PC-3 (cell line): ENCODE data around the gene RBL1. TPM values are rescaled to one million over a fixed set of nuclear protein-coding genes. Genes with fewer than 3 reads are reported as not detected.

Experiments
- ATAC-seq: fragments of 200-7000 bp; cut with Tn5 transposase; 2 replicates; pipeline ENCODE4 v1.9.1; 2020; ENCODE audit warnings: mild to moderate bottlenecking, moderate library complexity
- BruUV-seq: library from RNA; stranded (reverse); fragments of 400-500 nt; replicated peaks from 2 replicates; lab custom pipeline; 2021; lab: Mats Ljungman, UMichigan
- CTCF ChIA-PET: fragments of 300-600 bp; sonication (Branson Sonifier 250); formaldehyde crosslinking; loops from one replicate; lab custom pipeline; 2022; ENCODE audit warnings: antibody characterized with exemption; lab: Charles Lee
- POLR2A ChIA-PET: fragments of 300-600 bp; sonication (Branson Sonifier 250); formaldehyde crosslinking; loops from one replicate; lab custom pipeline; 2022; ENCODE audit warnings: antibody characterized with exemption; ENCODE audit not compliant: unreplicated experiment; lab: Charles Lee
- DNase-seq: peaks from one replicate; pipeline ENCODE4 v3.0.0-alpha.2; 2015
- H2AFZ ChIP-seq: fragments of 300-600 bp; sonication (generic); 2 replicates; pipeline ENCODE4 v1.6.0; 2016; ENCODE audit warnings: antibody characterized with exemption, low read length
- H3F3A ChIP-seq: fragments of 300-600 bp; sonication (generic); one replicate; pipeline ENCODE4 v1.6.0; 2017; ENCODE audit warnings: antibody characterized with exemption, low read length, control low read depth, mild to moderate bottlenecking; ENCODE audit not compliant: unreplicated experiment
- H3K27ac ChIP-seq: fragments of 300-600 bp; sonication (generic); 2 replicates; pipeline ENCODE4 v1.5.1; 2016; ENCODE audit warnings: mild to moderate bottlenecking, low read length
- H3K27me3 ChIP-seq: fragments of 300-600 bp; sonication (generic); 2 replicates; pipeline ENCODE4 v1.6.1; 2016; ENCODE audit warnings: low read length, mixed read lengths
- H3K36me3 ChIP-seq: fragments of 300-600 bp; sonication (generic); 2 replicates; pipeline ENCODE4 v1.6.1; 2016; ENCODE audit warnings: low read depth, mixed run types, low read length, mixed read lengths
- H3K4me1 ChIP-seq: fragments of 300-600 bp; sonication (generic); 2 replicates; pipeline ENCODE4 v1.5.1; 2016; ENCODE audit warnings: low read length; ENCODE audit not compliant: insufficient read depth
- H3K4me2 ChIP-seq: fragments of 300-600 bp; sonication (generic); 2 replicates; pipeline ENCODE4 v1.6.0; 2016; ENCODE audit warnings: low read length
- H3K4me3 ChIP-seq: fragments of 300-600 bp; sonication (generic); 2 replicates; pipeline ENCODE4 v1.5.1; 2016; ENCODE audit warnings: mild to moderate bottlenecking, low read length, mixed read lengths
- H3K79me2 ChIP-seq: fragments of 300-600 bp; sonication (generic); 2 replicates; pipeline ENCODE4 v1.6.1; 2017; ENCODE audit warnings: low read length, mixed read lengths
- H3K9ac ChIP-seq: fragments of 300-600 bp; sonication (generic); 2 replicates; pipeline ENCODE4 v1.6.0; 2016; ENCODE audit warnings: mild to moderate bottlenecking, low read length
- H3K9me2 ChIP-seq: fragments of 300-600 bp; sonication (generic); replicated peaks from 2 replicates; pipeline ENCODE4 v1.6.1; 2016; ENCODE audit warnings: mixed run types, low read length, mixed read lengths
- H3K9me3 ChIP-seq: fragments of 300-600 bp; sonication (generic); 2 replicates; pipeline ENCODE4 v1.6.1; 2016; ENCODE audit warnings: low read length, mixed read lengths
- H4K20me1 ChIP-seq: fragments of 300-600 bp; sonication (generic); 2 replicates; pipeline ENCODE4 v1.6.1; 2016; ENCODE audit warnings: low read length, mixed read lengths
- EZH2 ChIP-seq: fragments of 300-600 bp; sonication (generic); IDR thresholded peaks from one replicate; pipeline ENCODE4 v1.6.1; 2017; ENCODE audit warnings: antibody characterized with exemption, mild to moderate bottlenecking, low read length; ENCODE audit not compliant: unreplicated experiment
- EZH2phosphoT487 ChIP-seq: fragments of 300-600 bp; sonication (generic); IDR thresholded peaks from 2 replicates; pipeline ENCODE4 v1.6.1; 2018; ENCODE audit warnings: mild to moderate bottlenecking, antibody characterized with exemption, low read length, borderline replicate concordance
- intact Hi-C: fragments of 100-400 bp; cut with micrococcal nuclease; formaldehyde crosslinking; loops from 2 replicates; pipeline ENCODE4 v1.9.0; 2023
- total RNA-seq: library from RNA; depleted of rRNA; stranded (reverse); fragments of >200 nt; gene quantifications from 2 replicates; pipeline ENCODE4 v1.2.3, GENCODE V29; 2014
- TF ChIP-seq, protein P1 (sequence below): fragments of 300-600 bp; sonication (generic); conservative IDR thresholded peaks from 2 replicates; pipeline ENCODE4 v1.5.1; 2017; ENCODE audit warnings: antibody characterized with exemption, low read depth, mild to moderate bottlenecking, low read length

RBL1 gene
- total RNA-seq, 1 experiment from 2014 or later, result 41.1 TPM

DNA sequence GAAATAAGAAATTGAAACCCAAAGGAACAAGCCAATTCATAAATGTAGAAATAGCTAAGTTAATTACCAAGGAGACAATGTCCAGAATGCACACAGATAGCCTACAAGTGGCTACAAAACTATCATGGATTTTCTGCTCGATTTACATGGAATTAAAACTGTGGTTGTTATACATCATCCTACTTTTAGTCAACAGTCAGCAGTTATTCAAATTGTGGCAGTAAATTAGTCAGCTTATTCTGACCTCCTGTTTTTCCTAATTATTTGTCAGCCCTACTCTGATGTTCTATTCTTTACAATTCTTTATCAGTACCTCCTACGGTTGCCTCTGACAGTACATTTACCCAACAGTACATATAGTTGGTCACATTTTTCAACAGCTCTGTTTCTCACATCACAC lies 29.6 kb downstream of the RBL1 start:
- TF ChIP-seq EZH2phosphoT487 (no peak), EZH2 (no peak)
- TF ChIP-seq, protein P1, sequence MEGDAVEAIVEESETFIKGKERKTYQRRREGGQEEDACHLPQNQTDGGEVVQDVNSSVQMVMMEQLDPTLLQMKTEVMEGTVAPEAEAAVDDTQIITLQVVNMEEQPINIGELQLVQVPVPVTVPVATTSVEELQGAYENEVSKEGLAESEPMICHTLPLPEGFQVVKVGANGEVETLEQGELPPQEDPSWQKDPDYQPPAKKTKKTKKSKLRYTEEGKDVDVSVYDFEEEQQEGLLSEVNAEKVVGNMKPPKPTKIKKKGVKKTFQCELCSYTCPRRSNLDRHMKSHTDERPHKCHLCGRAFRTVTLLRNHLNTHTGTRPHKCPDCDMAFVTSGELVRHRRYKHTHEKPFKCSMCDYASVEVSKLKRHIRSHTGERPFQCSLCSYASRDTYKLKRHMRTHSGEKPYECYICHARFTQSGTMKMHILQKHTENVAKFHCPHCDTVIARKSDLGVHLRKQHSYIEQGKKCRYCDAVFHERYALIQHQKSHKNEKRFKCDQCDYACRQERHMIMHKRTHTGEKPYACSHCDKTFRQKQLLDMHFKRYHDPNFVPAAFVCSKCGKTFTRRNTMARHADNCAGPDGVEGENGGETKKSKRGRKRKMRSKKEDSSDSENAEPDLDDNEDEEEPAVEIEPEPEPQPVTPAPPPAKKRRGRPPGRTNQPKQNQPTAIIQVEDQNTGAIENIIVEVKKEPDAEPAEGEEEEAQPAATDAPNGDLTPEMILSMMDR, result no peak
- no peak for DNase-seq
- Histone ChIP-seq H3K9me2 (no peaks in the 10 kb centered on the region), H3K4me2 (no peak overlapping the region), H4K20me1 (no peaks in the 10 kb centered on the region), H3K79me2 (no peaks in the 10 kb centered on the region), H3K4me1 (no peaks in the 10 kb centered on the region), H3K9me3 (no peaks in the 10 kb centered on the region), H3K27ac (no peak overlapping the region), H3F3A (no peaks in the 10 kb centered on the region), H3K27me3 (no peaks in the 10 kb centered on the region), H3K36me3 (peaks cover 30% of the 10 kb centered on the region), H2AFZ (no peak overlapping the region), H3K4me3 (no peak overlapping the region), H3K9ac (no peak overlapping the region)
- ChIA-PET CTCF (no interaction called here), POLR2A (no interaction called here)
- no TSS peak for BruUV-seq
- no peak for ATAC-seq
- intact Hi-C loops, result no loop called here

DNA sequence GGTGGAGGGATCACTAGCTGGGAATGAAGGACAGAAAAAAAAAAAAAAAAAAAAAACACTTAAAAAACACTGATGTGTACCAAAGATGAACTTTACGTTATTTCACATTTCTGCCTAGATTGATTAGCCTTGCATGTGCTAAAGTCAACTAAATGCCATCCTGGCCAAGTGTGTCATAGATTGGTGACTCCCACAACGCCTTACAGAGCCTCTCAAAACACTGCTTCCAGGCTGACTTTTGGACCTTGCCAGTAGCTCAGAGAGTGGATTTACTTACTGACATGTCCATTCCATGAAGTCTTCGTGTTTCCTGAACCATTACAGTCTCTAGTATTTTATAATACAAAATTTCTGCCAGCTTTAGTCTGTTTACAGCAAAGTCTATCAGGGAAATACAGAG lies 40.5 kb downstream of the RBL1 start:
- H3K9me2 ChIP-seq, result no peaks in the 10 kb centered on the region
- intact Hi-C loops, result no loop called here
- no peak overlapping the region for H3K27ac ChIP-seq
- H3K4me1 ChIP-seq, result no peaks in the 10 kb centered on the region
- H2AFZ ChIP-seq, result no peak overlapping the region
- TF ChIP-seq EZH2 (no peak), EZH2phosphoT487 (no peak)
- TF ChIP-seq, protein P1, result no peak
- H3K79me2 ChIP-seq, result no peaks in the 10 kb centered on the region
- no peak for ATAC-seq
- no peaks in the 10 kb centered on the region for H4K20me1 ChIP-seq
- H3K36me3 ChIP-seq, result peaks cover 28% of the 10 kb centered on the region
- ChIA-PET CTCF (no interaction called here), POLR2A (no interaction called here)
- H3K27me3 ChIP-seq, result no peaks in the 10 kb centered on the region
- BruUV-seq, result no TSS peak
- no peak for DNase-seq
- H3K4me2 ChIP-seq, result no peak overlapping the region
- no peak overlapping the region for H3K9ac ChIP-seq
- H3K9me3 ChIP-seq, result no peaks in the 10 kb centered on the region
- no peak overlapping the region for H3K4me3 ChIP-seq
- H3F3A ChIP-seq, result no peaks in the 10 kb centered on the region

DNA sequence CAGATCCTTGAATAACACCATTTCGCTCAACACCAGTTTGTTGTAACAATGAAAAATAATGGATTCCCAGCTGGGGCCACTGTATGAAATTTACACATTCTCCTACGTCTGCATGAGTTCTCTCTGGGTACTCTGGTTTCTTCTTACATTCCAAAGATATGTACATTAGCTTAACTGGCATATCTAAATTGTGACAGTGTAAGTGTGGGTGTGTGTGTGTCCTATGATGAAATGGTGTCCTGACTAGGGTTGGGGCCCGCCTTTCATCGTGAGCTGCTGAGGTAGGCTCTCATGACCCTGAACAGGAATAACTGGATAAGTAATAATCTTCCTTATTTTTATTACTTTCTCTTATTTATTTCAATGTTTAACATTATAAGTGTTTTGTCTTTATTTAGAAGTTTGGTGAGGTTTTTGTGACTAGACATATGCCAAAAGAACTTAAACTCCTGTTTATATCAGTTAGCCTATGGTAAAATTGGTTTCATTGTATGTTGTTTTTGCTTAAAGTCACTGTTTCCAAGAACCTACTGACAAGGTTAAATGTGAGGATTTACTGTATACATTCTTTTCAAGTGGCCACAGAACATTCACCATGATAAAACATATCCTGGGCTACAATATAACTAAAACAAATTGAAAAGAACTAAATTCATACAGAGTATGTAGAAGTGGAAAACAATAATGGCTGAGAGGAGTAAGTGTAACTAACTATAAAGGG lies 42.4 kb downstream of the RBL1 start:
- Histone ChIP-seq H3K4me2 (no peak overlapping the region), H3K79me2 (no peaks in the 10 kb centered on the region), H3K9ac (no peak overlapping the region), H3K4me1 (no peaks in the 10 kb centered on the region), H3F3A (no peaks in the 10 kb centered on the region), H4K20me1 (no peaks in the 10 kb centered on the region), H3K9me3 (no peaks in the 10 kb centered on the region), H2AFZ (no peak overlapping the region), H3K27ac (no peak overlapping the region), H3K9me2 (no peaks in the 10 kb centered on the region), H3K36me3 (peaks cover 20% of the 10 kb centered on the region; the same call in 1 of the 2 replicates), H3K27me3 (no peaks in the 10 kb centered on the region), H3K4me3 (no peak overlapping the region)
- BruUV-seq, result no TSS peak
- DNase-seq (no peak), ATAC-seq (no peak)
- POLR2A ChIA-PET, result no interaction called here
- intact Hi-C loops, result no loop called here
- no peak for TF ChIP-seq EZH2
- no peak for TF ChIP-seq EZH2phosphoT487
- TF ChIP-seq, protein P1, result no peak
- CTCF ChIA-PET, result no interaction called here
